ENCODE data around the gene KRI1.

DNA sequence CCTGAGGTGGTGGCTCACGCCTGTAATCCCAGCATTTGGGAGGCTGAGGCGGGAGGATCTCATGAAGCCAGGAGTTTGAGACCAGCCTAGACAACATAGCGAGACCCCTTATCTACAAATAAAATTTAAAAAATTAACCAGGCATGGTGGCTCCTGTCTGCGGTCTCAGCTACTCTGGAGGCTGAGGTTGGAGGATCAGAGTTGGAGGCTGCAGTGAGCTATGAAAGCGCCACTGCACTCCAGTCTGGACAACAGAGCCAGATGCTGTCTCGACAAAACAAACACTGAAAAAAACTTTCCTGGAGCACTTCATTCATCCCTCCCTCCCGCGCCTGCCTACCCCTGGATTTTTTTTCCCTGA is 22.8 kb downstream of the KRI1 start:
- TF ChIP-seq, protein P1, sequence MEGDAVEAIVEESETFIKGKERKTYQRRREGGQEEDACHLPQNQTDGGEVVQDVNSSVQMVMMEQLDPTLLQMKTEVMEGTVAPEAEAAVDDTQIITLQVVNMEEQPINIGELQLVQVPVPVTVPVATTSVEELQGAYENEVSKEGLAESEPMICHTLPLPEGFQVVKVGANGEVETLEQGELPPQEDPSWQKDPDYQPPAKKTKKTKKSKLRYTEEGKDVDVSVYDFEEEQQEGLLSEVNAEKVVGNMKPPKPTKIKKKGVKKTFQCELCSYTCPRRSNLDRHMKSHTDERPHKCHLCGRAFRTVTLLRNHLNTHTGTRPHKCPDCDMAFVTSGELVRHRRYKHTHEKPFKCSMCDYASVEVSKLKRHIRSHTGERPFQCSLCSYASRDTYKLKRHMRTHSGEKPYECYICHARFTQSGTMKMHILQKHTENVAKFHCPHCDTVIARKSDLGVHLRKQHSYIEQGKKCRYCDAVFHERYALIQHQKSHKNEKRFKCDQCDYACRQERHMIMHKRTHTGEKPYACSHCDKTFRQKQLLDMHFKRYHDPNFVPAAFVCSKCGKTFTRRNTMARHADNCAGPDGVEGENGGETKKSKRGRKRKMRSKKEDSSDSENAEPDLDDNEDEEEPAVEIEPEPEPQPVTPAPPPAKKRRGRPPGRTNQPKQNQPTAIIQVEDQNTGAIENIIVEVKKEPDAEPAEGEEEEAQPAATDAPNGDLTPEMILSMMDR (IDR thresholded peaks at IDR 0.05), result no peak
- TF ChIP-seq POLR2A (IDR thresholded peaks at IDR 0.05) (no peak), POLR2AphosphoS5 (IDR thresholded peaks at IDR 0.05) (no peak), EP300 (IDR thresholded peaks at IDR 0.05) (no peak)
